CD14-positive monocyte (primary cell): Measurements from ENCODE around the gene COPS3. TPM values are rescaled to one million over a fixed set of nuclear protein-coding genes. Genes with fewer than 3 reads are reported as not detected.

Experiments used
- DNase-seq, 3 donors: peaks; one replicate each; pipeline ENCODE4 v3.0.0-alpha.2; 2011 to 2022
- H2AFZ ChIP-seq: 2 replicates; pipeline ENCODE4 v1.6.0; 2012; ENCODE audit warnings: mild to moderate bottlenecking, low read depth, low read length, inconsistent platforms; ENCODE audit not compliant: insufficient read depth, poor library complexity, severe bottlenecking
- H3K27ac ChIP-seq, 2 donors: 1 replicate in 1 of 2; 2 replicates in 1 of 2; pipeline ENCODE4 v1.5.1; 2012 to 2013; ENCODE audit warnings: low read length in 2 of 2, control low read depth in 1 of 2, inconsistent platforms in 1 of 2, low read depth in 1 of 2, mild to moderate bottlenecking in 1 of 2
- H3K27me3 ChIP-seq, 2 donors: one replicate each; pipeline versions ENCODE4 v1.6.0 to v1.6.1; 2011 to 2013; ENCODE audit warnings: low read length in 2 of 2; ENCODE audit not compliant: control insufficient read depth in 2 of 2, insufficient read depth in 2 of 2
- H3K36me3 ChIP-seq, 2 donors: replicated peaks in 1 of 2; 1 replicate in 1 of 2; 2 replicates in 1 of 2; pipeline versions ENCODE4 v1.5.1 to v1.6.1; 2012 to 2013; ENCODE audit warnings: low read length in 2 of 2, control low read depth in 1 of 2, inconsistent platforms in 1 of 2, mild to moderate bottlenecking in 1 of 2; ENCODE audit not compliant: insufficient read depth in 2 of 2, control insufficient read depth in 1 of 2
- H3K4me1 ChIP-seq, 2 donors: 1 replicate in 1 of 2; 2 replicates in 1 of 2; pipeline versions ENCODE4 v1.5.1 to v1.6.1; 2012 to 2013; ENCODE audit warnings: low read length in 2 of 2, control low read depth in 1 of 2, inconsistent platforms in 1 of 2, mild to moderate bottlenecking in 1 of 2, moderate library complexity in 1 of 2; ENCODE audit not compliant: insufficient read depth in 2 of 2, control insufficient read depth in 1 of 2
- H3K4me2 ChIP-seq: replicated peaks from 2 replicates; pipeline ENCODE3; 2012; ENCODE audit warnings: low read length, moderate library complexity, mild to moderate bottlenecking; ENCODE audit not compliant: poor library complexity, severe bottlenecking; ENCODE audit errors: extremely low read depth
- H3K4me3 ChIP-seq, 3 experiments: fragments of 200-600 bp in 1 of 3; sonication (generic) in 1 of 3; replicated peaks in 1 of 3; 1 replicate in 2 of 3; 2 replicates in 1 of 3; pipeline ENCODE4 v1.5.1; 2011 to 2013; ENCODE audit warnings: low read length in 3 of 3, mild to moderate bottlenecking in 3 of 3, control low read depth in 2 of 3, low read depth in 2 of 3, inconsistent platforms in 1 of 3, moderate library complexity in 1 of 3
- H3K79me2 ChIP-seq: 2 replicates; pipeline ENCODE4 v1.6.0; 2012; ENCODE audit warnings: mild to moderate bottlenecking, control low read depth, inconsistent platforms, low read length, moderate library complexity; ENCODE audit not compliant: insufficient read depth
- H3K9ac ChIP-seq: 2 replicates; pipeline ENCODE4 v1.6.0; 2017; ENCODE audit warnings: low read length, mild to moderate bottlenecking; ENCODE audit not compliant: insufficient read depth, poor library complexity, severe bottlenecking
- H3K9me3 ChIP-seq, 2 donors: replicated peaks in 1 of 2; 1 replicate in 1 of 2; 2 replicates in 1 of 2; pipeline versions ENCODE4 v1.5.1 to v1.6.1; 2012 to 2013; ENCODE audit warnings: low read length in 2 of 2, control low read depth in 1 of 2; ENCODE audit not compliant: control insufficient read depth in 1 of 2, insufficient read depth in 1 of 2
- H4K20me1 ChIP-seq: 2 replicates; pipeline ENCODE4 v1.6.0; 2012; ENCODE audit warnings: mild to moderate bottlenecking, low read length, control low read depth, moderate library complexity; ENCODE audit not compliant: insufficient read depth
- H3K27ac Mint-ChIP-seq, 7 donors: one replicate each; pipeline ENCODE4 v1.8.0; 2020; ENCODE audit warnings: mild to moderate bottlenecking in 7 of 7, mixed read lengths in 7 of 7, moderate library complexity in 6 of 7, inconsistent platforms in 2 of 7
- H3K27me3 Mint-ChIP-seq, 3 donors: one replicate each; pipeline ENCODE4 v1.8.0; 2021 to 2022; ENCODE audit warnings: low read depth in 3 of 3, mild to moderate bottlenecking in 3 of 3, mixed read lengths in 3 of 3, moderate library complexity in 3 of 3, inconsistent platforms in 1 of 3
- H3K36me3 Mint-ChIP-seq, 2 donors: one replicate each; pipeline ENCODE4 v1.8.0; 2020; ENCODE audit warnings: mixed read lengths in 2 of 2, inconsistent platforms in 1 of 2, mild to moderate bottlenecking in 1 of 2
- H3K4me1 Mint-ChIP-seq: one replicate; pipeline ENCODE4 v1.8.0; 2020; ENCODE audit warnings: mild to moderate bottlenecking, mixed read lengths
- H3K4me3 Mint-ChIP-seq, 2 donors: one replicate each; pipeline ENCODE4 v1.8.0; 2020; ENCODE audit warnings: mild to moderate bottlenecking in 2 of 2, mixed read lengths in 2 of 2, moderate library complexity in 1 of 2
- H3K9me3 Mint-ChIP-seq, 7 donors: one replicate each; pipeline ENCODE4 v1.8.0; 2020 to 2022; ENCODE audit warnings: mixed read lengths in 7 of 7, mild to moderate bottlenecking in 6 of 7, moderate library complexity in 6 of 7, inconsistent platforms in 2 of 7
- CTCF ChIP-seq: fragments of 200-600 bp; IDR thresholded peaks from one replicate; pipeline ENCODE4 v1.8.0; 2022; ENCODE audit warnings: antibody characterized with exemption, mild to moderate bottlenecking
- WGBS: methylation state at CpG from one replicate; pipeline ENCODE4 v1.1.5; 2013; ENCODE audit warnings: missing lambda C conversion rate; ENCODE audit not compliant: insufficient coverage; 5-methylcytosine and 5-hydroxymethylcytosine counted together
- intact Hi-C, 2 donors: fragments of 100-400 bp; cut with micrococcal nuclease; formaldehyde crosslinking; loops; one replicate each; pipeline versions ENCODE4 v1.15.0 to v1.15.1; 2023
- polyA plus RNA-seq, 3 donors: library from polyadenylated mRNA; depleted of rRNA in 1 of 3; unstranded in 2 of 3; stranded (reverse) in 1 of 3; fragments of 300-500 nt in 2 of 3; fragments of >200 nt in 1 of 3; fragmentation: Illumina TruSeq in 2 of 3; gene quantifications; 1 replicate in 2 of 3; 2 replicates in 1 of 3; pipeline ENCODE4 v1.2.3, GENCODE V29; 2012 to 2021

Gene COPS3
- polyA plus RNA-seq, 3 donors: 47.6 to 122 (median 117) TPM

- no peaks in the 10 kb centered on the region for H3K36me3 ChIP-seq
- Mint-ChIP-seq H3K4me1 (peaks cover 23% of the 10 kb centered on the region), H3K36me3 (peaks cover 19 to 30% of the 10 kb centered on the region in 2 donors), H3K4me3 (peak overlapping the region; percentile 80 to 91), H3K9me3 (peaks cover 0 to 7% (median 0%) of the 10 kb centered on the region in 7 donors), H3K27ac (peak overlapping the region in 2 of 7 donors; percentile 19 to 53), H3K27me3 (peaks cover 13 to 19% (median 15%) of the 10 kb centered on the region in 3 donors)
- DNase-seq: no peak
- 86% methylated on average over 14 of the region's 14 CpGs for WGBS
- TF ChIP-seq CTCF: no peak
- no peaks in the 10 kb centered on the region for H4K20me1 ChIP-seq
- no peaks in the 10 kb centered on the region for H3K79me2 ChIP-seq
- H3K4me2 ChIP-seq: peak overlapping the region; percentile 63
- peak overlapping the region; percentile 75 for H2AFZ ChIP-seq
- intact Hi-C loops: no loop called here
- peak overlapping the region; percentile 51 for H3K9ac ChIP-seq
- peak overlapping the region in 1 of 3 experiments; percentile 65 for H3K4me3 ChIP-seq
- H3K27me3 ChIP-seq: peaks cover 0 to 5% of the 10 kb centered on the region in 2 donors
- no peak overlapping the region for H3K27ac ChIP-seq
- no peaks in the 10 kb centered on the region for H3K9me3 ChIP-seq
- H3K4me1 ChIP-seq: peaks cover 16 to 26% of the 10 kb centered on the region in 2 donors
Measured at GRCh38 chr17:17204635-17205231, 76.3 kb downstream of the COPS3 start.

- intact Hi-C loops: no loop called here
Measured at GRCh38 chr17:17204041-17204591, 76.9 kb downstream of the COPS3 start.

More at GRCh38 chr17:17204041-17204591, 76.9 kb downstream of the COPS3 start:
- H3K79me2 ChIP-seq: no peaks in the 10 kb centered on the region
- H2AFZ ChIP-seq: no peak overlapping the region
- Mint-ChIP-seq H3K4me1 (peaks cover 23% of the 10 kb centered on the region), H3K36me3 (peaks cover 19 to 30% of the 10 kb centered on the region in 2 donors), H3K27me3 (peaks cover 13 to 19% (median 15%) of the 10 kb centered on the region in 3 donors), H3K4me3 (peak overlapping the region in 1 of 2 donors; percentile 91), H3K9me3 (peaks cover 0 to 7% (median 0%) of the 10 kb centered on the region in 7 donors), H3K27ac (peak overlapping the region in 1 of 7 donors; percentile 58)
- no peaks in the 10 kb centered on the region for H4K20me1 ChIP-seq
- H3K4me1 ChIP-seq: peaks cover 16 to 26% of the 10 kb centered on the region in 2 donors
- no peaks in the 10 kb centered on the region for H3K9me3 ChIP-seq
- no peak overlapping the region for H3K4me2 ChIP-seq
- WGBS: 57% methylated on average over 14 of the region's 15 CpGs
- H3K36me3 ChIP-seq: no peaks in the 10 kb centered on the region
- H3K4me3 ChIP-seq: no peak overlapping the region
- peak in 2 of 3 donors; percentile 2 to 32 for DNase-seq
- no peak overlapping the region for H3K9ac ChIP-seq
- no peak overlapping the region for H3K27ac ChIP-seq
- H3K27me3 ChIP-seq: peaks cover 0 to 5% of the 10 kb centered on the region in 2 donors
- TF ChIP-seq CTCF: no peak
